WTC11 (cell line): ENCODE measurements around the gene CACNA1D. TPM values are rescaled to one million over a fixed set of nuclear protein-coding genes. Genes with fewer than 3 reads are reported as not detected.
"Not testable (repeated sequence)": the region's sequence is repeated elsewhere in the genome, so short reads cannot be mapped to it uniquely, and the experiment has no call there.

ENCODE experiments used
- ATAC-seq: fragments of 200-7000 bp; cut with Tn5 transposase; 2 replicates; pipeline ENCODE4 v1.10.0; 2021; ENCODE audit warnings: mild to moderate bottlenecking, moderate library complexity
- CTCF ChIA-PET: fragments of 300-600 bp; sonication (Branson Sonifier 250); formaldehyde crosslinking; loops from one replicate; lab custom pipeline; 2021; ENCODE audit warnings: antibody characterized with exemption; lab: Charles Lee
- POLR2A ChIA-PET: fragments of 350-600 bp; sonication (Branson Sonifier 250); formaldehyde crosslinking; loops from one replicate; lab custom pipeline; 2021; ENCODE audit warnings: antibody characterized with exemption; lab: Charles Lee
- DNase-seq: peaks from one replicate; pipeline ENCODE4 v3.0.0; 2021; ENCODE audit warnings: low spot score
- H3K27ac Mint-ChIP-seq: 2 replicates; pipeline ENCODE4 v1.8.0; 2021; ENCODE audit warnings: mixed read lengths
- H3K27me3 Mint-ChIP-seq: 2 replicates; pipeline ENCODE4 v1.8.0; 2021; ENCODE audit warnings: low read depth, mild to moderate bottlenecking, moderate library complexity, mixed read lengths
- H3K36me3 Mint-ChIP-seq: 2 replicates; pipeline ENCODE4 v1.8.0; 2021; ENCODE audit warnings: mixed read lengths
- H3K4me1 Mint-ChIP-seq: 2 replicates; pipeline ENCODE4 v1.8.0; 2022; ENCODE audit warnings: mixed read lengths
- H3K4me3 Mint-ChIP-seq: 2 replicates; pipeline ENCODE4 v1.8.0; 2021; ENCODE audit warnings: mild to moderate bottlenecking, moderate library complexity, mixed read lengths
- H3K9me3 Mint-ChIP-seq: 2 replicates; pipeline ENCODE4 v1.8.0; 2021; ENCODE audit warnings: mixed read lengths
- CREM ChIP-seq: sonication (generic); formaldehyde crosslinking; IDR thresholded peaks from 2 replicates; pipeline ENCODE4 v1.8.1; 2022; ENCODE audit warnings: mild to moderate bottlenecking, missing genetic modification reagents, moderate library complexity
- CTCF ChIP-seq: fragments of 200-600 bp; IDR thresholded peaks from 2 replicates; pipeline ENCODE4 v1.8.0; 2022; ENCODE audit warnings: antibody characterized with exemption
- FOXK1 ChIP-seq: sonication (generic); formaldehyde crosslinking; IDR thresholded peaks from 2 replicates; pipeline ENCODE4 v1.8.0; 2022; ENCODE audit warnings: mild to moderate bottlenecking, moderate library complexity, missing genetic modification reagents
- GTF2I ChIP-seq: fragments of 250-450 bp; sonication (Bioruptor Pico); conservative IDR thresholded peaks from 2 replicates; pipeline ENCODE4 v1.4.0; 2021; ENCODE audit warnings: mild to moderate bottlenecking
- JAZF1 ChIP-seq: fragments of 250-450 bp; sonication (Bioruptor Pico); IDR thresholded peaks from 2 replicates; pipeline ENCODE4 v1.9.0; 2021; ENCODE audit warnings: moderate library complexity, mild to moderate bottlenecking, inconsistent platforms
- NR2C2 ChIP-seq: sonication (generic); formaldehyde crosslinking; IDR thresholded peaks from 2 replicates; pipeline ENCODE4 v1.8.0; 2022; ENCODE audit warnings: mild to moderate bottlenecking, missing genetic modification reagents
- PRDM15 ChIP-seq: sonication (generic); formaldehyde crosslinking; IDR thresholded peaks from 2 replicates; pipeline ENCODE4 v1.8.0; 2022; ENCODE audit warnings: missing genetic modification reagents
- SMAD4 ChIP-seq: sonication (generic); formaldehyde crosslinking; IDR thresholded peaks from 2 replicates; pipeline ENCODE4 v1.8.0; 2022; ENCODE audit warnings: mild to moderate bottlenecking, missing genetic modification reagents
- TCF7 ChIP-seq: sonication (generic); formaldehyde crosslinking; IDR thresholded peaks from 2 replicates; pipeline ENCODE4 v1.8.0; 2022; ENCODE audit warnings: mild to moderate bottlenecking, low read depth, missing genetic modification reagents, moderate library complexity
- ZBTB21 ChIP-seq: sonication (generic); formaldehyde crosslinking; IDR thresholded peaks from 2 replicates; pipeline ENCODE4 v1.8.1; 2023; ENCODE audit warnings: mild to moderate bottlenecking, missing genetic modification reagents, borderline replicate concordance
- ZNF219 ChIP-seq: sonication (generic); formaldehyde crosslinking; IDR thresholded peaks from 2 replicates; pipeline ENCODE4 v1.8.0; 2023; ENCODE audit warnings: missing genetic modification reagents, mild to moderate bottlenecking, borderline replicate concordance
- ZNF317 ChIP-seq: sonication (generic); formaldehyde crosslinking; IDR thresholded peaks from 2 replicates; pipeline ENCODE4 v1.8.1; 2023; ENCODE audit warnings: low read depth, mild to moderate bottlenecking, moderate library complexity, missing genetic modification reagents, borderline replicate concordance
- ZNF425 ChIP-seq: fragments of 250-450 bp; sonication (Bioruptor Pico); conservative IDR thresholded peaks from 2 replicates; pipeline ENCODE4 v1.9.0; 2021; ENCODE audit warnings: mild to moderate bottlenecking
- ZNF671 ChIP-seq: fragments of 250-450 bp; sonication (Bioruptor Pico); IDR thresholded peaks from 2 replicates; pipeline ENCODE4 v1.8.0; 2021; ENCODE audit warnings: mild to moderate bottlenecking
- total RNA-seq: library from RNA; stranded (reverse); gene quantifications from 3 replicates; pipeline ENCODE4 v1.2.3, GENCODE V29; 2021
- TF ChIP-seq, protein P1 (sequence below): sonication (generic); formaldehyde crosslinking; IDR thresholded peaks from 2 replicates; pipeline ENCODE4 v1.8.1; 2022; ENCODE audit warnings: low read depth, mild to moderate bottlenecking, moderate library complexity, missing genetic modification reagents, borderline replicate concordance
- TF ChIP-seq, protein P2 (sequence below): sonication (generic); formaldehyde crosslinking; IDR thresholded peaks from 2 replicates; pipeline ENCODE4 v1.8.0; 2022; ENCODE audit warnings: mild to moderate bottlenecking, missing genetic modification reagents
- TF ChIP-seq, protein P3 (sequence below): fragments of 250-450 bp; sonication (Bioruptor Pico); IDR thresholded peaks from 2 replicates; pipeline ENCODE4 v1.9.0; 2021; ENCODE audit warnings: mild to moderate bottlenecking
- TF ChIP-seq, protein P4 (sequence below): fragments of 250-450 bp; sonication (Bioruptor Pico); IDR thresholded peaks from 2 replicates; pipeline ENCODE4 v1.9.0; 2021; ENCODE audit warnings: moderate library complexity, mild to moderate bottlenecking, inconsistent platforms, borderline replicate concordance

The CACNA1D gene
- total RNA-seq, 1 experiment from 2014 or later: 2.3 TPM

GRCh38 chr3:53571264-53571663 lies 76.9 kb downstream of the CACNA1D start:
- Mint-ChIP-seq H3K4me3 (no peak overlapping the region), H3K27ac (no peak overlapping the region), H3K36me3 (no peaks in the 10 kb centered on the region), H3K4me1 (no peaks in the 10 kb centered on the region), H3K9me3 (no peaks in the 10 kb centered on the region), H3K27me3 (no peaks in the 10 kb centered on the region)
- ATAC-seq (no peak), DNase-seq (no peak)
- TF ChIP-seq ZNF317 (CRISPR knock-in tag): no peak
- TF ChIP-seq ZNF425 (CRISPR knock-in tag): no peak
- TF ChIP-seq, protein P1, sequence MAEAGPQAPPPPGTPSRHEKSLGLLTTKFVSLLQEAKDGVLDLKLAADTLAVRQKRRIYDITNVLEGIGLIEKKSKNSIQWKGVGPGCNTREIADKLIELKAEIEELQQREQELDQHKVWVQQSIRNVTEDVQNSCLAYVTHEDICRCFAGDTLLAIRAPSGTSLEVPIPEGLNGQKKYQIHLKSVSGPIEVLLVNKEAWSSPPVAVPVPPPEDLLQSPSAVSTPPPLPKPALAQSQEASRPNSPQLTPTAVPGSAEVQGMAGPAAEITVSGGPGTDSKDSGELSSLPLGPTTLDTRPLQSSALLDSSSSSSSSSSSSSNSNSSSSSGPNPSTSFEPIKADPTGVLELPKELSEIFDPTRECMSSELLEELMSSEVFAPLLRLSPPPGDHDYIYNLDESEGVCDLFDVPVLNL: no peak
- no peak for TF ChIP-seq NR2C2 (CRISPR knock-in tag)
- TF ChIP-seq CREM (CRISPR knock-in tag): no peak
- TF ChIP-seq ZNF219: no peak
- no peak for TF ChIP-seq JAZF1 (CRISPR knock-in tag)
- TF ChIP-seq, protein P2, sequence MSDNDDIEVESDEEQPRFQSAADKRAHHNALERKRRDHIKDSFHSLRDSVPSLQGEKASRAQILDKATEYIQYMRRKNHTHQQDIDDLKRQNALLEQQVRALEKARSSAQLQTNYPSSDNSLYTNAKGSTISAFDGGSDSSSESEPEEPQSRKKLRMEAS (CRISPR knock-in tag): no peak
- no peak for TF ChIP-seq ZNF671 (CRISPR knock-in tag)
- no peak for TF ChIP-seq GTF2I
- TF ChIP-seq, protein P3, sequence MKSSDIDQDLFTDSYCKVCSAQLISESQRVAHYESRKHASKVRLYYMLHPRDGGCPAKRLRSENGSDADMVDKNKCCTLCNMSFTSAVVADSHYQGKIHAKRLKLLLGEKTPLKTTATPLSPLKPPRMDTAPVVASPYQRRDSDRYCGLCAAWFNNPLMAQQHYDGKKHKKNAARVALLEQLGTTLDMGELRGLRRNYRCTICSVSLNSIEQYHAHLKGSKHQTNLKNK (CRISPR knock-in tag): no peak
- TF ChIP-seq CTCF: no peak
- no peak for TF ChIP-seq FOXK1 (CRISPR knock-in tag)
- no peak for TF ChIP-seq SMAD4 (CRISPR knock-in tag)
- TF ChIP-seq, protein P4, sequence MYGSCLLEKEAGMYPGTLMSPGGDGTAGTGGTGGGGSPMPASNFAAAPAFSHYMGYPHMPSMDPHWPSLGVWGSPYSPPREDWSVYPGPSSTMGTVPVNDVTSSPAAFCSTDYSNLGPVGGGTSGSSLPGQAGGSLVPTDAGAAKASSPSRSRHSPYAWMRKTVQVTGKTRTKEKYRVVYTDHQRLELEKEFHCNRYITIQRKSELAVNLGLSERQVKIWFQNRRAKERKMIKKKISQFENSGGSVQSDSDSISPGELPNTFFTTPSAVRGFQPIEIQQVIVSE (CRISPR knock-in tag): no peak
- no peak for TF ChIP-seq PRDM15
- TF ChIP-seq ZBTB21 (CRISPR knock-in tag): no peak
- TF ChIP-seq TCF7 (CRISPR knock-in tag): no peak
- POLR2A ChIA-PET: no interaction called here
- CTCF ChIA-PET: no interaction called here

- H3K27ac Mint-ChIP-seq, CTCF ChIA-PET, H3K27me3 Mint-ChIP-seq, H3K4me1 Mint-ChIP-seq, DNase-seq, ATAC-seq, POLR2A ChIA-PET, H3K36me3 Mint-ChIP-seq, H3K4me3 Mint-ChIP-seq, H3K9me3 Mint-ChIP-seq: not testable (repeated sequence)
Observed at GRCh38 chr3:53572184-53572583, 77.8 kb downstream of the CACNA1D start.
